ENCODE data around the gene GABRB3.

GRCh38 chr15:26635614-26636013 is 137.3 kb downstream of the GABRB3 start:
- TF ChIP-seq, protein P1, sequence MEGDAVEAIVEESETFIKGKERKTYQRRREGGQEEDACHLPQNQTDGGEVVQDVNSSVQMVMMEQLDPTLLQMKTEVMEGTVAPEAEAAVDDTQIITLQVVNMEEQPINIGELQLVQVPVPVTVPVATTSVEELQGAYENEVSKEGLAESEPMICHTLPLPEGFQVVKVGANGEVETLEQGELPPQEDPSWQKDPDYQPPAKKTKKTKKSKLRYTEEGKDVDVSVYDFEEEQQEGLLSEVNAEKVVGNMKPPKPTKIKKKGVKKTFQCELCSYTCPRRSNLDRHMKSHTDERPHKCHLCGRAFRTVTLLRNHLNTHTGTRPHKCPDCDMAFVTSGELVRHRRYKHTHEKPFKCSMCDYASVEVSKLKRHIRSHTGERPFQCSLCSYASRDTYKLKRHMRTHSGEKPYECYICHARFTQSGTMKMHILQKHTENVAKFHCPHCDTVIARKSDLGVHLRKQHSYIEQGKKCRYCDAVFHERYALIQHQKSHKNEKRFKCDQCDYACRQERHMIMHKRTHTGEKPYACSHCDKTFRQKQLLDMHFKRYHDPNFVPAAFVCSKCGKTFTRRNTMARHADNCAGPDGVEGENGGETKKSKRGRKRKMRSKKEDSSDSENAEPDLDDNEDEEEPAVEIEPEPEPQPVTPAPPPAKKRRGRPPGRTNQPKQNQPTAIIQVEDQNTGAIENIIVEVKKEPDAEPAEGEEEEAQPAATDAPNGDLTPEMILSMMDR (IDR thresholded peaks at IDR 0.05; ENCODE audit: low read depth, low read length, poor library complexity, severe bottlenecking), result no peak
- no peak for TF ChIP-seq EZH2phosphoT487 (IDR thresholded peaks at IDR 0.05; ENCODE audit: borderline replicate concordance, low read length)

Measured in DOHH2 (cell line).